NCI-H2196 treated with DMSO at 0.1 percent for 48 hours (cell line): Measurements from ENCODE around the gene LRRC23.

Experiments used
- DNase-seq: peaks from one replicate; lab custom pipeline; 2025; ENCODE audit not compliant: unreplicated experiment; lab: John Stamatoyannopoulos, UW

The LRRC23 gene

DNA sequence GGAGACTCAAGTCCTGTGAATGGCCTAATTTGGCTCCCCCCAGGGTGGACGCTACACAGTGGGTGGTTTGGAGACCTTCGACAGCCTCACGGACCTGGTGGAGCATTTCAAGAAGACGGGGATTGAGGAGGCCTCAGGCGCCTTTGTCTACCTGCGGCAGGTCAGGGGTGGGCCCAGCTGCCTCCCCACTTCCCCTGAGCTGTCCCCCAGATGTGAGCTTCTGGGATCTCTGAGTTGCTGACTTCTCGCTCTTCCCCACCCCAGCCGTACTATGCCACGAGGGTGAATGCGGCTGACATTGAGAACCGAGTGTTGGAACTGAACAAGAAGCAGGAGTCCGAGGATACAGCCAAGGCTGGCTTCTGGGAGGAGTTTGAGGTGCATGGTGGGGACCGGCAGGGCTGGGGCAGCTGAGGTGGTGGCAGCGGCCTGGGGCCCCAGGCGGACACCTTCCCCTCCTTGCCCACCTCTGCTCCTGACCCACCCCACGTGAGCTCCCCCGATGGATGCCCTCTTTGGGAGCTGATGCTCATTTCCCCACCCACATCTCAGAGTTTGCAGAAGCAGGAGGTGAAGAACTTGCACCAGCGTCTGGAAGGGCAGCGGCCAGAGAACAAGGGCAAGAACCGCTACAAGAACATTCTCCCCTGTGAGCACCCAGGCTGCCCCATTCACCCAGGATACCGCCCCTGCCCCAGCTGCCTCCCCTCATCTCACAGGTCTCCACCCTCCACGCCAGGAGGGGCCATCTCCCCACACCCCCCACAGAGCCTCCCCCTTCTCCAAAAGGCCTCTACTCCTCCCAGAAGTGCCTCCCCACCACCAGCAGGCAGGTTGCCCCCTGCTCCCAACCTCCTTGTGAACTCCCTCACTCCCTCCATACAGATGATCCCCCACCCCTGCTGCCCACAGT lies 50.7 kb downstream of the LRRC23 start:
- no peak for DNase-seq

DNA sequence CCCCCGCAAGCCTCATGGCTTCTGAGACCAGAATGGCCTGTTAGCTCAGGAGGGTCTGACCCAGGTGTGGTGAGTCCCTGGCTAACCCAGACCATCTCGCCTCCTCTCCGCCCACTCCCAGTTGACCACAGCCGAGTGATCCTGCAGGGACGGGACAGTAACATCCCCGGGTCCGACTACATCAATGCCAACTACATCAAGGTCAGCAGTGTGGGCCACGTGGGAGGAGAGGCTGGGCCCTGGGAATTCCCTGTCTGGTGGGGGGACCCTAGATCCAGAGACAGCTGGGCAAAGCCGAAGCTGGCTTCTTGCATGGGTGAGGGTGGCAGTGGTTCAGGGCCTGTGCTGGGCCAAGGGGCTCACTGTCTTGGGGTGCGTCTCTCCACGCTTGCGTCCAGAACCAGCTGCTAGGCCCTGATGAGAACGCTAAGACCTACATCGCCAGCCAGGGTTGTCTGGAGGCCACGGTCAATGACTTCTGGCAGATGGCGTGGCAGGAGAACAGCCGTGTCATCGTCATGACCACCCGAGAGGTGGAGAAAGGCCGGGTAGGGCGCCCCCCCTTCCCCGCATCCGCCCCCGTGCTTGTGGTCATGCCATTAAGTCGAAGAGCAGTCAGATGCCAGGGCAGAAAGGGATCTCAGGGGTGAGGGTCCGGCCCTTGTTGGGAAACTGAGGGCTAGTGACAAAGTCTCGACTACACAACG lies 51.6 kb downstream of the LRRC23 start:
- no peak for DNase-seq

DNA sequence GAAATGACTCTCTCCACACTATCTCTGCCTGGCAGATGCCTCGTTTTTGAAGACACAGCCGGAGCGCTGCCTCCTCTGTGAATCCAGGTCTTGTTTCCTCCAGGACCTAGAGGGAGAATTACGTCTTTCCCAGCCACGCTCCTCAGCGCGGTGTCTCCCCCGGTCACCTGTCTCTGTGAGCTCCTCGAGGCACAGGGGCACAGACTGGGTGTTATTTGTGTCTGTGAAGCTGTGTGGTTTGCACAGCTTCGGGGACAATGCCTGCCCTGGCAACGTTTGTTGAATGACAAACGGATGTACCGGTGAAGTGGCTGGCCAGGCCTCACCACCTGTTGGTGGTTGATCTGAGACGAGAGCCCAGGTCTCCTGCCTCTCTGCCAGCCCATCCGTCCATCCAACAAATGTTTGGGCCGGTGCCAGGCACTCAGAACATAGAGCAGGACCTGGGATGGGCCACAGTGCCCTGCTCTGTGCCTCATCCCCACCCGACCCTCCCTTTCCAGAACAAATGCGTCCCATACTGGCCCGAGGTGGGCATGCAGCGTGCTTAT lies 52.6 kb downstream of the LRRC23 start:
- no peak for DNase-seq

DNA sequence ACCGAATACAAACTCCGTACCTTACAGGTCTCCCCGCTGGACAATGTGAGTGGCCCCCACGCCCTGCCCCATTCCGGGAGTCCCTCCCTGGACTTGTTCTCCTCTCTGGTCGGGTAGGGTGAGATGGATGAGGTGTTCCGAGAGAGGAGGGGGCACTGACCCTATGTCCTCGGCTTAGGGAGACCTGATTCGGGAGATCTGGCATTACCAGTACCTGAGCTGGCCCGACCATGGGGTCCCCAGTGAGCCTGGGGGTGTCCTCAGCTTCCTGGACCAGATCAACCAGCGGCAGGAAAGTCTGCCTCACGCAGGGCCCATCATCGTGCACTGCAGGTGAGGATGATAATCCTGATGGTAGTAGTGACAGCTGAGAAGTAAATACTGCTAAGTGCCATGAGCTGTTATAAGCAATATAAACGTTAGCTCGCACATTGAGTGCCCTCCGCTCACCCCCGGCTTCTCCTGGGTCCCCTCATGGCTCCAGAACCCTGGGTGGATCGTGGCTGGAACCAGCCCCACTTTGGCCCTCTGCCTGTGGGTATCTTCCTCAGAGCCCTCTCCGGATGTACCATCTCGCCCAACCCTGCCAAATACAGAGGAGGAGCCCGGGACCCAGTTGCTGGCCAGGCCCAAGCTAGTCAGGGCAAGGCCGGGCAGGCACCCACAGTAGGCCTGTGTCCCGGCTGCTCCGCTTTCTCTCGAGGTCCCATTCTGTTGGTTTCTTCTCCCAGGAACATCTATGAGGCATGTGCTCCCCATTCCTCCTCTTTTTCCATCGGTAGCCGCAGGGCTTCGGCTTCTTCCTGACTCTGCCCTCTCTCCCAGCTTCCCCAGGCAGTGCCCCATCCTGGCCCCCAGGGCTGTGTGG lies 53.4 kb downstream of the LRRC23 start:
- no peak for DNase-seq

DNA sequence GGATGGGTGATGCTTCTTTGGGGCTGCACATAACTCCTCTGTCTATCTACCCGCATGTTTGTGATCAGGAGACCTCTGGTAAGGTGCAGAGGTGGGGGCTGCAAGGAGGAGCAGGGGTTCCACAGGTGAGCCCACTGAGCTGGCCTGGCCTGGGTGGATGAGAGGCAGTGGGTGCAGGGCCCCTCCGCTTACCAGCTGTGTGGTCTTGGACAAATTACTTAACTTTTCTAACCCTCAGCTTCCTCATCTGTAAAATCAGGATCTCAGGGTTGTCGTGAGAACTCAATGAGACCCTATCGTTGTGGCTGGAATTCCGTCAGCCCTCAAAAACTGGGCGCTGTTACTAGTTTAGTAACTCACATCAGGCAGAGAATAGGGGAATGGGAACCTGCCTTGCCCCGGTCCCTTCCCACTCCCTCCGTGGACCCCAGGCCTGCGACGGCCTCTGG lies 54.0 kb downstream of the LRRC23 start:
- DNase-seq: no peak

DNA sequence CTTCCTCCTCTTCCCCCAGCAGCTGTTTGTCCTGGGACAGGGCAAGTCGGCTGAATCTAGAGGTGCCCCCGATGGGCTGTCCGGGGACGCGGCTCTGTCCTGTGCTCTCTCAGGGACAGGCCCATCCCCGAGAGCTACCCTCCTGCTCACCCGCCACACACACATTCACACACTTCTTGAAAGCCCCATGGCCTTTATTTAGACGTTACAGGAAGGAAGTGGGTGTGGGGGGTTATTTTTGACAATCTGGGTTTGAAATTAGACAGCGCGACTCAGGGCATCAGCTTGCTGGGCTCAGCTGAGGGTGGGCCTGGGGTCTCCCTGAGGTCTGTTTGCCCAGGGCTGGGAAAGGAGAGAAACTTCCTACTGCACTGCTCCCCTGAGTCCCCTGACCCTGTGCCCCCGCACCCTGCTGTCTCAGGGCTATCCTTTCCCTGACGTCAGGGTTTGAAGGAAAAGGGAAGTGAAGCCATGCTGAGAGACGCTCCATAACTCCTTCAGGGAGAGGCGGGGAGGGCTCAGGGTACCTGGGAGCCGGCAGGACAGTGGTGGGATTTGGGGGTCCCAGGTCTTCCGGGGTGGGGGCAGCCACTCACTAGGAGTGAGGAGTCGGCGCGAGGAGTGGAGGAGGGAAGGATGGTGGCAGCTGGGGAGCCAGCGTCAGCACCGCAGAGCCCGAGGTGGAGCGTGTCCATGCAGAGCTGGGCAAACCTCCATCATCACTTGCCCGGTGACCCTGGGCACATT lies 54.6 kb downstream of the LRRC23 start:
- DNase-seq: no peak

DNA sequence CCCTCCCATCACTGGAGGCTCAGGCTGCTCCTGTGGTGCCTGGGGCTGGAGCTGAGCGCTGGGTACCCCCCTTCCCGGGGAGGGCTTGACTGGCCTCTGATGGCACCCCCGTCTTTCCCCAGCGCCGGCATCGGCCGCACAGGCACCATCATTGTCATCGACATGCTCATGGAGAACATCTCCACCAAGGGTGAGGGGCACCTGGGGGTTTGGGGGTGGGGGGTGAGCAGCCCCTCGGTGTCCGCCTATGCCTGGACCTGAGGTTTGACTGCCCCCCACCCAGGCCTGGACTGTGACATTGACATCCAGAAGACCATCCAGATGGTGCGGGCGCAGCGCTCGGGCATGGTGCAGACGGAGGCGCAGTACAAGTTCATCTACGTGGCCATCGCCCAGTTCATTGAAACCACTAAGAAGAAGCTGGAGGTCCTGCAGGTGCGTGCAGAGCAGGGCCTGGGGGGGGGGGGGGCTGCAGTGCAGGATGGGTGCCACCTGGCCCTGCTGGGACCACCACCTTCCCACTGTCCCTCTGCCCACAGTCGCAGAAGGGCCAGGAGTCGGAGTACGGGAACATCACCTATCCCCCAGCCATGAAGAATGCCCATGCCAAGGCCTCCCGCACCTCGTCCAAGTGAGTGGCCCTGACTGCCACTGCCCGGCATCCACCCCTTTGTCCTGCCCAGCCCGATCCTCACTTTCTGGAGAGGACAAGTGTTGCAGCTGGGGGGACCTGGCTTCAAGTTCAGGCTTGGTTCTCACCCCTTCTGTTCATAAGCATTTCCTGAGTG lies 55.4 kb downstream of the LRRC23 start:
- no peak for DNase-seq

DNA sequence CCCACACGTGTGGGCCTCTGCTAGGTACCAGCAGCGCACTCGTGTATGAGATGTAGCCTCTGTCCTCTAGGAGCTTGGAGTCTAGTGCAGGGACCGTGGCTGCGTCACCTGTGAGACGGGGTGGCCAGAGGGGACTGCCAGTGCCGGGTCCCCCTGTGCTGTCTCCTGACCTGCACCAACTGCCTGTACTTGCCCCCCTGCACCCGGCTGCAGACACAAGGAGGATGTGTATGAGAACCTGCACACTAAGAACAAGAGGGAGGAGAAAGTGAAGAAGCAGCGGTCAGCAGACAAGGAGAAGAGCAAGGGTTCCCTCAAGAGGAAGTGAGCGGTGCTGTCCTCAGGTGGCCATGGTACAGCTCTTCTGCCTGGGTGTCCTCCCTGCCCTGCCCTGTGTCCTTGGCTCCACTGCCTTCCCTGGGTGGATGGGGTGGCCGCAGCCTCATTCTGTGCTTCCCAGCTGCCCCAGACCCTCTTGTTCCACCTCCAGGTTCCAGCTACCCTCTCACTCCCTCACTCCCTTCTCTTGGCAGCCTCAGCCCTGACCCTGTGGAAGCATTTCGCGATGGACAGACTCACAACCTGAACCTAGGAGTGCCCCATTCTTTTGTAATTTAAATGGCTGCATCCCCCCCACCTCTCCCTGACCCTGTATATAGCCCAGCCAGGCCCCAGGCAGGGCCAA lies 56.1 kb downstream of the LRRC23 start:
- DNase-seq: no peak

DNA sequence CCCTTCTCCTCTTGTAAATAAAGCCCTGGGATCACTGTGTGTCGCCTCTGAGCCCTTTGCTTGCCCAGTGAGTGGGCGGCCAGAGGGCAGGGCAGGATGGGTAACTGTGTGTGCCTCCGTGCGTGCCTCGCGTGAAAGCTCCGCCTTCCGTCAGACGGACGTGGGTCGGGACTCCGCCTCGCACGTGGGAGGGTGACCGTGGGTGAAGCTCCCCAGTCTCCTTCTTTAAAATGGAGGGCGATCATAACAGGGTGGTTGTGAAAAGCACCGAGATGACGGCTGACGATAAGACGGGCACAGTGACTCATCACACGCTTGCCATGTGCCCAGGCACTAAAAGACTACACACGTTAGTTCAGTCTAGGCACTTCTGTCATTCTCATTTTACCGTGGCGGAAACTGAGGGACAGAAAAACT lies 56.7 kb downstream of the LRRC23 start:
- DNase-seq: no peak

DNA sequence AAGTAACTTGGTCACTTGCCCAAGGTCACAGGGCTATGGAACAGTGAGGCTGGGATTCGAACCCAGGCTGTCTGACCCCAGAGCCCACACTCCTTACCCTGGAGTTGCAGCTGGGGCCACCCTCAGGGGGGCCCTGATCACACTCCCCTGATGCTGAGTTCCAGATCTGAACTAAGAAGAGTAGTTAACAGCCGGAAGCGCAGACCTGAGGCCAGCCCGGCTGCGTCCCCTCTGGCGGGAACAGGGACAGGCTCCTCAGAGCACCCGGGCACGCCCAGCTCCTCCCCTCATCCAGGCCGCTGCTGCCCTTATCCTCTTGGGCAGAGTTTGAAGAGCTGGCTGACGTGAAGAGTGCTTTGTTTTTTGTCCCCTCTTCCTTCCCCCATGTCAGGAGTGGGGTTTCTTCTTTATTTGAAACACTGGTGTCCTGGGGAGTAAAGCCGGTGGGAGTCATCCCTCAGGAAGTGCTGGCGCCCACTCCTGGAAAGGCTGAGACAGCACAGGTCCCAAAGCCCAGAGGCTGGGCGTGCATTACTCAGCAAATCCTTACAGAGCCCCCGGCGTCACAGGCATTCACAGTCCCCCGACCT lies 57.2 kb downstream of the LRRC23 start:
- peak; percentile 39 for DNase-seq

DNA sequence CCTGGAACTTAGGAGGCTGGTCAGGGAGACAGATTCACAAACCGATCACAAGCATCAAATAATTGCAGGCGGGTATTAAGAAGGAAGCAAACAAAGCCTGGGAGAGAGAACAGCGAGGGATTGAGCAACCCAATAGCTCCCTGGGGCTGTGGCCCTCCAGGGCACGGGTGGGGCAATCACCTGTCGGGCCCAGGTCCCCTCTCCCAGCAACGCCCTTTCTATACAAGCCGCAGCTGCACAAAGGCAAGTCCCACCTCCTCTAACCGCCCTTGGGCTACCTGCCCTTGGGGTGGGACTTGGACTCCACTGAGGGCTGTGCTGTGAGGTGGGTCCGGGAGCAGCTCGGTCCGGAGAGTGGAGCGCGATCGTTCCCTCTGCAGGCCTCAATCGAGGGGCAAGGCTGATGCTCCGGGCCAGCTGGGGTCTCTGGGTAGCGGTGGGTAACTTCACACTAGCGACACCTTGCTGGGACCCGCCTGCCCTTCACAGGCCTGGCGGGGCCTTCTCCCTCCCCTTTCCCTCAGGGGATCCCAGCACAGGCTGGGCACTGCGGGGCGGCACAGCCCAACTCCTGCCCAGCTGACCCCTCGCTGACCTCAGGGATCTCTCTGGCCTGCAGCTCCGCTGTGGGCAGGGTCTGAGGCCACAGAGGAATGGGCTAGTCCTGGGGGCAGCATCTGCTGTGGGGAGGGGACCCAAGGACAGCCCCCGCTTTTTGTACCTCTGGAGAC lies 57.8 kb downstream of the LRRC23 start:
- no peak for DNase-seq

DNA sequence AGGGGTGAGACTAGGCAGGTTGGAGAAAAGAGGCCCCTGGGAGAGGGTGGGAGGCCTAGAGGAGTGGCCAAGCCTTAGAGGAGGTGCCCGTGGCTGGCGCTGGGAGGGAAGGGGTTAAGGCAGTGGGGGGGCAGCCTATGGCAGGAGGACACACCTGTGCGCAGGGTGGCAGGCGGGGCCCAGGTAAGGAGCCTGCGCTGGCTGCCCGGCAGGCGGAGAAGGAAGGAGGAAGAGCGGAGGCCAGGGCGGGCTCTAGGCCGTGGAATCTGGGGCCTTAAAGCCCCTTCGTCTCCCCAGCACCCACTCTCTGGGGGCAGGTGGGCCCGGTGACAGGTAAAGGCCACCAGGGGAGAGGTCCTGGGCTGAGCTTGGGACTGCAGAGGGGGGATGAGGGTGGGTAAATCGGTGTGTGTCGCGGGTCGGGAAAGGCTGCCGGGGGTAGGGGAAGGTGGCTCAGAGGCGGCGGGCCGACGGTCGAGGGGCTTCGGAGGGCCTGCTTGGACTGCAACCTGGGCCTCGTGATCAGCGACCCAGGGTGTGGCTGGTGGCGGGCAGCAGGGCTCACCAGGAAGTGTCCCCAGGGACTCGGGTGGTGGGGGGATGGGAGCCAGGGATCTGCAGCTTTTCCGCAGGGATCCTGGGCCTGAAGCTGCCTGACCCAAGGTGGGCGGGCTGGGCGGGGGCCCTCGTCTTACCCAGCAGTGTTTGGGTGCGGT lies 58.6 kb downstream of the LRRC23 start:
- peak; percentile 47 for DNase-seq
